HG03342 (cell line): ENCODE measurements around the gene CNTN1.

ENCODE experiments used
- ATAC-seq: cut with Tn5 transposase; IDR thresholded peaks from one replicate; pipeline ENCODE4 v1.9.1; 2021; ENCODE audit warnings: mild to moderate bottlenecking, moderate library complexity; ENCODE audit not compliant: unreplicated experiment

The CNTN1 gene

DNA sequence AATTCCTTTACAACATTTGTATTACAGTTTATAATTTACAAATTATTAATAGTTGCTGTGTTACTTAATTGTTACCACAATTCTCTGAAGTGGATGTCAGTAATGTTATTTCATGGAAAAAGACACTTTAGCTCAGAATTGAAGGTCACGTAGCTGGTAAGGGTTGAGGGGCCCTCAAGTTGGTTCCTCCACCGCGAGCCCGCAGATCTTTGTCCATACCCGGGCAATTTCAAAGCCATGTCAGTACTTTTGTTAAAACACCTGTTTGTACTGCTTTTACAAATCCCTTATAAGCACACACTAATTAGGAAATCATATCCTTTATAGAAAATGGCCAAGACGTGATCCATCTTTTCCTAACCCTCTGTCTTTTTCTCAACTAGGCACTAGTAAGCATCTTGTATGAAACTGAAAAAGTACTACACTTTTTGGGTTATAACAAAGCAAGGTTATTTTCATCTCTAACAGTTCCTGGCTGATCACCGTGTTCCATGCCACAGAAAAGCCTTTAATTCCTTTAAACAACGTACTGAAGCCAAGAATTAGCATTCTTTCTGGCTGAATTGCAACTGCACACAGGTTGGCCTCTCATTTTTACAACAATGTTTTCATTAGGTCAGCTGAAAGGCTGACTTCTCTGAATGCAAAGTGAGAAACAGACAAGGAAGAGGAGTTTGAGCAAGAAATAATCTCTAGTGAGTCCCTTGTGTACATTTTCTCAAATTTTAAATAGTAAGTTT lies 76.1 kb downstream of the CNTN1 start:
- no peak for ATAC-seq

DNA sequence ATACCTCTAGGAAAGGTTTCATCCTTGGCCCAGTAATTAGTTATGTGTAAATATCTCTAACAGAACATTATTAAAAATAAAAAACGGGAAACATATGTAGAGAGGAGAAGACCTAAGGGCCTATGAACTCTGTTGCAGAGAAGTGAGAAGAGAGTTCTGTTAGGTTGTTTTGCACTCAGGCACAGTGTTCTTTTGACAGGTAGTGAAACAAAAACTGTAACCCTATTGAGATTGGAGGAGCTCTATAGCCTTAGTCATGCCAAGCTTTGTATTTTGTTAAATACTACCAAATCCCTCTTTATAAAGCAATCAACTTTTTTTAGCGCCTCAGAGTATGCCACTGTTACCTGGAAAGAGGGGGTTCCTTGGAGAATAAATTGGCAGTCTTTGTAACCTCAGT lies 77.6 kb downstream of the CNTN1 start:
- no peak for ATAC-seq

DNA sequence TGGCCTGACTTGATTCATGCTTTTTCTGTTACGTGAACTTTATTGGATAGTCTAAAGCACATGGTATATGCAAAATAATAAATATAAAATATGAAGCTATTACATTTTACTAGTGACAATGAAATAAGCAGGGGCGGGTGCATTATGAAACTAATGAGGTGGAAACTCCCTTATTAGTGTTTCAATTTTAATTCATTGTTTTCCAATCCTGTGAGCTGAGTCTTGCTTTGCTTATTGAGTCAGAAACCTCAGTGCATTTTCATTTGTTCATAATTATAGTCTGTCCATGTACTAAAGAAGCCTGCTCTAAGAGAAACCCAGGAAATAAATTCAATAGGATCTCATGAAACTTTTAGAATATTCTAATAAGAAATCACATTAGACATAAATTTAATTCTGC lies 78.5 kb downstream of the CNTN1 start:
- no peak for ATAC-seq

DNA sequence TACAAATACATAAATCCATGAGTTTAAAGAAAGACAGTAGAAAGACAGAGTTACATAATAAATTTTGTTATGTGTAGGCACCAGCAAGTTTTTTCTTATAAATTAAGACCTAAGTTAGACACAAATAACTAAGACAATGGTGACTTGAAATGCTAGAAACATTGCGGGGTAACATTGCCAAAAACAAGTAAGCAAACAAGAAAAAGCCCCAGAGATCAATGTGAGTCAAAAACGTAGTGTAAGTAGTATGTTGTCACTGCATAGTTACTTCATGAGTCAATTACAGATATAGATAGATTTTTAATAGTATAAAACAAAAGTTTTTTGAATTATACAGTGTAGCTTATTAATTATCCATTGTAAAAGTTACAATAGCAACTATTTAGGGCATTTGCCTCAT lies 83.4 kb downstream of the CNTN1 start:
- ATAC-seq, result no peak

DNA sequence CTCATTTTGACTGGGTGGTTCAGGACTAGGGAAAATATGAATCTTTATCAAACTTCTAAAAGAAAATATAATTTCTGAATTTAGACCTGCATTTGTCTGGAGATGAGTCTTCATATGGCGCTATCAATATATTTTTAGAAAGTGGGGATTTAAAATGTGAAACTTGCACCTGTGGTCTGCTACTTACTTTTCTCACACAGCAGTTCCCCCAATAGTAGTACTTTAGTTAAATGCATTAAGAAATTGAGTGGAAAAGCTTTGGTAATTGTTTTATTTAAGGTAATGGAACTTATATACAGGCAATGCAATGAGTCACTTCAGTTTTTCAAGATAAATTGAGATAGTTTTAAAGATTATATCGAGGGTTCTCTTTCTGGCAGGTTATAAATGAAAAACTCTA lies 91.9 kb downstream of the CNTN1 start:
- ATAC-seq, result no peak

DNA sequence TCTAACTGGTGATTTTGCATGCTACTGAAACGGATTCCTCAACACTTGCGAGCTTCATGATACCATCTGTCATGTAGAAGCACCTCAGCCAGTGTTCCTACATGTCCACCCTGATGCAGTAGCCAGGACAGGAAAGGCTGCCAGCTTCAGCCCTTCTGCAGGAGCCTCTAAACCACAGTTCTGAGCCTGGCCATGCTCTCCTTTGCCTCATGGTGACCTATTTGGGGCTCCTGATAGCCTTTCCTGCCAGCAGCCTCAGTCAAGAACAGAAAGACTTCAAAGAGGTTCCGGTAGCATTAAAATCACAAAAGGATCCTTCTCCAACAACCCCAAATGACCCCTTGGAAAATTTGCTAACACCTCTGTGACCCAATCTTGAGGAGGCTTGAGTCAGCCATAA lies 96.0 kb downstream of the CNTN1 start:
- no peak for ATAC-seq

DNA sequence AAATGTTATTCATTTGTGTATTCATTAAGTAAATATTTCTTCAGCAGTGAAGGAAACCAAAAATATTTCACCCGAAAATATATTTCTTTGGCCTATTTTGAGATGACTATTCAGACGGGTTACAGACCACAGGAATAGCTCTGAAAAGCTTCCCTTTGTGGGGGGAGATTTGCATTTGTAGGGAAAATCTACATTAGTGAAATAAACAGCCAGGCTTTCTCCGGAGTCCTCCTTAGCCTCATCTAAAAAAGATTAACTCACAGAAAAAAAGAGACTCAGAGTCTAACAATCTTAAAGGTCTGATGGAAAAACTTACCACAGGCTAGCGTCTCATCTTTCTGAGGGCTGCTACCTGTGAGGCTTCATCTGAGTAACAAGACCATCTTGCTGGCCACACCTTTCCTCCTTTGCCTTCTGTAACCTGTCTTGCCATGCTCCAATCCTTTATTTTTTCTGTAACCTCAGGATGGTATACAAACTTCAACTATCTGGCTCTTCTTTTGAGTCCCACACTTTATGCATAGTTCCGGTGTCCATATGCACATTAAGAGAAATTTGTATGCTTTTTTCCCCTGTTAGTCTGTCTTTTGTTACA lies 100.7 kb downstream of the CNTN1 start:
- no peak for ATAC-seq

DNA sequence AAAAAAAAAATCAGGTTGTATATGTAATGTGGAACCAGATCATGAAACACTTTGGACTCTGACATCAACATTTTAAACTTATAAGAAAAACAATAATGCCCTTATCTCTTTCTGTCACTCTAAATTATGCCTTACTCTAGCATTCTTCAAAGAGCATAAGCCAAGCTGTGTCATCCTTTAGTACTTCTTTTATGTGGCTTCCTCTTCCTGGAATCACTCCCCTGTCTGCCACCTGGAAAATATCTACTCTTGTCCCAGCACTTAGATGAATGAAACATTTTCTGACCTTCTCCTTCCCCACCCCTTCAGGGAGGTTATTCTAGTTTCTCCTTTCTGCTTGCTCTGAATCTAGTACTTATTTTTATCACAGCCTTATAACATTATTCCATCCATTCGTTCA lies 101.2 kb downstream of the CNTN1 start:
- no peak for ATAC-seq

DNA sequence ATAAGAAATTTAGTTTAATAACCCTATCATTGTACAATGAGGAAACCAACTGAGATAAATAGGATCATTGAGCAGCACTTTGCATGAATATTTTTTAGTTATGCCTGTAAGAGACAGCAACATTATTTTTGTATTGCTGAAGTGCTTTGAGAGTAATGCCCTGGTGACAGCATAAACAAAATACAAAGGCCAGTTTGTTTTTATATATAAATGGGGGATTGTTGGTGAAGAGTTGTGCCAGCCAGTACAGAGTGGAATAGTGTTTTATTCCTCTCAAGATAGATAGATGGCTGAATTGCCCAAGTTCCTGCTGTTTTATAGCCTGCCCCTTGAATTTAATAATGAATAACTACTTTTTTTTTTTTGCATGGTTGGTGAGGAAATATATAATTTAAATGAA lies 101.8 kb downstream of the CNTN1 start:
- ATAC-seq, result no peak

DNA sequence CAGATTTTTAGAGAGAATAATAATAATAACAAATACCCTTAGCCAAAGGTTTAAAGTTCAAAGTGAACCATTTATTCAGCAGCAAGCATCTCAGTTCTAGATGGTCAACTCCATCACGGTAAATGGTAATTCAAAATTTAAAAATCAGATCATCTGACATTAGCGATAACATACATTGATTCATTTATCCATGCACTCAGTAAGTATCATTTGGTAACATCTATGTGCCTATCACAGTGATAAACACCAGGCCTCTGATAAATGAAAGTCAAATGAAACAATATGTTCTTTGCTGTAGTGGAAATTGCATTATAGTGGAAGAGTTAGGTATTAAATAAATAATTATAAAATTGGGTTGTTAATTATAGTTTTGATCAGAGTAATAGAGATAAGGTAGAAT lies 108.8 kb downstream of the CNTN1 start:
- no peak for ATAC-seq

DNA sequence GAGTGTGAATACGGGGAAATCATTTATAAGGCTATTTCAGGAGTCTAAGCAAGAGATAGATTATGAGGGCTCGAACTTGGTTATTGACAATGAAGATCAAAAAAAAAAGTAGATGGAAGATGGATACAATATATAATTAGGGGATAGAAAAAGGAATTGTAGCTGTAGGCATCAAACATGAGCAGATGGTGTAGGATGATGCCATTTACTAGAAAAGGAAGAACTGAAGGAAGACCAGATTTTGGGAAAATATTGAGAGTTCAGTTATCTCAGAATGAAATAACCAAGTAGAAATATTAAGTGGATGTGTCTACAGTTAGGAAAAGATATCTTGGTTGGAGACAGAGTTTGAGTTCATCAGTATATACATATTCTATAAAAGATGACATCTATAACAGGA lies 109.6 kb downstream of the CNTN1 start:
- no peak for ATAC-seq

DNA sequence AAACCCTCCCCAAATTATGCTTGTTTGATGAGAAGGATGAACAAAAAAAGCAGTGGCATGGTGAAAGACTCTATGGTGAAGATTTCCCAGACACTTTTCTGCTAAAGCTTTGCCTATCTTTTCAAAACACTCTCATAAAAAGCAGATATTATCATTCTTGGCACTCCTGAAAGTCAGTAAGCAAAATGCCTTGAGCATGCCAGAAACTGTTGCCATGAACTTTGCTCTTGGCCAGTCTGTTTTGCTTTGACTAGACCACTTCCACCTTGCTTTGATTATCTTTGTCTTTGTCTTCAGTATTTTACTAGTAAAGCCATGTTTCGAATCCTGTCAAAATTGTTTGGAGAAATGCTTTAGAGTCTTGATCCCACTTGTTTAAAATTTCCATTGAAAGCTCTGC lies 110.4 kb downstream of the CNTN1 start:
- ATAC-seq, result no peak

DNA sequence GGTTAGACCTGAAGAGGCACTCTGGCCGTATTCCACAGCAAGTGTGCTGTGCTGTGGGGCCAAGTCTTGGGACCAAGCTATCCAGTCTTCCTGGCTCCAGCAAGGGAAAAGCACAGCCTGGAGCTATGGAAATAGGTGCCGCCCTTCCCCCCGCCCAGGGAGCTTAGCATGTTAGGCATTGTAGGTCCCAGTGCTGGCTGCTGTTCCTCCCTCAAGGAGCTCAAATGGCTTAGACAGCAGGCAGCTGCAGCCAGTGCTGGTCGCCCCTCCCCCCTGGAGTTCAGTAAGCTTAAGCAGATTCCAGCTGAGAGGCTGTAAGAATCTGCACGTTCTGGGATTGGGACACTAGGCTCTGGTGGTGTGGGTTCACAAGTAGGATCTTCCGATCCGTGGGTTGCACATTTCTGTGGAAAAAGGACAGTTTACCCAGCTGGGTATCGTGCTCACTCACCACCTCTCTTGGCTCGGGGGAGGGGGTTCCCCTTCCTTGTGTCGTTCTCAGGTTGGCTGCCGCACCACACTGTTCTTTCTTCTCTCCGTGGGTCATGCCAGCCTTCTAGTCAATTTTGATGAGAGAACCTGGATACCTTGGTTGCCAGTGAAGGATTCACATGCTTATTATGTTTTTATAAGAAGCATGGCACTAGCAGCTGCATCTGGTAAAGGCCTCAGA lies 127.3 kb downstream of the CNTN1 start:
- ATAC-seq, result no peak

DNA sequence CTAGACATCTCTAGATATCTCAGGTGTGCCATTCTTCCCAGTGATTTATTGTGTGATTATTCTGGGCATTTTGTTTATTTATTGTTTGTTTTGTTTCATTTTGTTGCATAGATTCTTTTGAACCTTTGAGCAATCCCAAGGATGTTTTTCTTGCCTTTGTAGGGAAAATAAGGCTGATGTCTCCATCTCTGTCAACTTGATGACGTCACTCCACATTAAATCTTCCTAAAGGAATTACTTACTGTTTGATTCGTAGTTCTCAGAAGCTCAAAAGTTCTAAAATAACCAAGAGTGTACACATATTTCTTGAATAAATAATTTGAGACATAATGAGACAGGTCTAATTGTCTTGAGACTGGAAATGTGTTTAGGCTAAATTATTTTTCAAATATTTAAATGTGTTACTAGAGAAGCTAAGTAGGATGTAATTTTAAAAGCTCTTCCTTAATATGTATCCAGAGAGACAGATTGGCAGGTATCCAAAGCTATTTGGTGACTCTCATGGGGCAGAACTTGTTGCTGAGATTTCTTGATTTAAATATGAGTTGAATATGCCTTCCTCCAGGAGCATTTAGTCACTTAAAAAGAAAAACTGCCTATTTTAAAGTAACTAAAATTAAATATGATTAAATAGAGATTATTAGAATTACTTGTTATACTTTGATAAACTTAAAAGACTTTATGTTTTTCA lies 128.7 kb downstream of the CNTN1 start:
- no peak for ATAC-seq

DNA sequence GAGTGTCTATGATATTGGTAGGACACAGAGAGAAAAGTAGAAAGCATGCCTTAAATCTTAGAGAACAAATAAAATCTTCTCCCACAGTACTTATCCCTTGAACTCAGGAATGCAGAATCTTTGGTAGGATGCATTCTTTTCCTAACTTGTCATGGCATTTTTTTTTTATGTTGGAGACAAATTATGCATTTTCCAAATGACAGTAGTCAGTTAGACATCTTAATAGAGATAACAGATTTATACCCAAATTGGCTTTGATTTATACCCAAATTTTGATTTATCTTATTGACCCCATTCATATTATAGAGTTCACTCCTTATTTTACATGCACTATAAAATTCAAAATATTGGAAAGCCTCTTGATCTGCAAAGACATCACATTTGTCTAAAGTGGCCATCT lies 132.9 kb downstream of the CNTN1 start:
- no peak for ATAC-seq

DNA sequence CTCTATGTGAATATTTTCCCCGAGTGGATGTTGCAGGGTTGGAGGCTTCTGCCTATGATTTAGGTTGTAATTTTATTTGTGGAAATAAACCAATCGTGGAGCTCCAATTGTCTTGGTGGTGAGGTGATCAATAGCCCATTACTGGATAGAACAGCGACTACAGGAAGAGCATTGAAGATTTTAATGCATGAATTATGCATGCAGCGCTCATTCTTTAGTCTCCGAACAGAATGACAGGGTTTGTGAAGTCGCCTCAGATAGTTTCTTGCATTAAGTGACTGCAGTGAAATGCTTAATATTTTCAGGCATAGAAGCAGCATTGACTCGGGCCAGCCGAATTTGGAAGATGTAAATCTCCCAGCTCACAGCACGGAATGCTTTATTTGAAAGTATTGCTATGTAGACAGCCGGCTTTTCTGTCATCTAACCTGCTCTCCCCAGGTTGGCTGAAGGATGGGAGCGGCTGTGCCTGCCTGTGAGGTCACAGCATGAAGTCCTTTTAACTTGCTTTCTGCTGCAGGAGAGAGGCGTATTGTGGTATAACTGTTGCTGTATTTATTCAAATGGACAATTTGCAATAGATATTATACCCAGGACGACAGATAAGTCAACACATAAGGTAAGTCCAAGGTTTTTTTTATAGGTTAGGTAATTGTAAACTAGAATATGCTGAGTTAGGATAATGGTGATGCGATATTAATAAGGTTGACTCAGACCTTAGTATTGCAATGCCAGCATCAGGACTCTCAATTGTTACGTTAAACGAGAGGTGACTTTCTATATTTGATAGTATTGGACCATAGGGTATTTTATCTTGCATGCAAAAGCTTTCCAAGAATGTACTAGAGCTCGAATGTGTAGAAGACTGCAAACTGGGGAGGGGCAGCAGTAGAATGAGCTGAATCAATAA lies 135.7 kb downstream of the CNTN1 start:
- ATAC-seq, result no peak

DNA sequence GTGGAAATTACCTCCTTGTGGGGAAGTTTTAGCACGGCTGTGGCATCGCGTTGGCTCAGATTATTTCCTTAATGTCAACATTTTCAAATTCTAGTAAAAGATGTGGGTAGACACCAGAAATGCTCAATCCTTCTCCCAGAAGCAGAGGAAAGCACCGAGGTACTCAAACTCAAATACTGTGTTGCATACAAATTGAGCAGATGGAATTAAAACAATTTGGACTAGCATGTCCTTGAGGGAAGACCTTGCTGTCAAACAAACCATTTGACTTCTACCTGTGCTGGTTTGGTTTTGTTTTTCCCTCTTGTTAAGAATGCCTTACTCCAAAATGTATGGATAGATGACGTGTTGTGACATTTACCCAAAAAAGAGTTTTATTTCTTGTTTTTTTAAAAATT lies 136.4 kb downstream of the CNTN1 start:
- no peak for ATAC-seq

DNA sequence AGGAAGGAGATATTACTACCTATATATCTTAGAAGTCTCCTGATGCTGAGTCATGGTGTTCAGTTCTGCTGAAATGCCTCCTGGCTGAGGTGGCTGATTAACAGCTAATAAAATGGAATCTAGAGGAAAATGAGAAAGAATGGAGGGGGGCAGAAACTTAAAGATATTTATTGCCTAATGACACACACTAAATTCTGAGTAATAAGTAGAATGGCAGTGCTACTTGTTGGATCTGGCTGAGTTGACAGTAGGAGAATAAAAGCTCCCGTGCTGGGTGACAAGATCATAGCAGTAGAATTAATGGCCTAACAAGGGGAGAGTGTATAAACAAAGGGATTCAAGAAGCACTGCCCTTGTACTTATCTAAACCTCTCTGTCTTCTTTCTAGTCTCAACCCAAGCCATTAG lies 137.5 kb downstream of the CNTN1 start:
- no peak for ATAC-seq

DNA sequence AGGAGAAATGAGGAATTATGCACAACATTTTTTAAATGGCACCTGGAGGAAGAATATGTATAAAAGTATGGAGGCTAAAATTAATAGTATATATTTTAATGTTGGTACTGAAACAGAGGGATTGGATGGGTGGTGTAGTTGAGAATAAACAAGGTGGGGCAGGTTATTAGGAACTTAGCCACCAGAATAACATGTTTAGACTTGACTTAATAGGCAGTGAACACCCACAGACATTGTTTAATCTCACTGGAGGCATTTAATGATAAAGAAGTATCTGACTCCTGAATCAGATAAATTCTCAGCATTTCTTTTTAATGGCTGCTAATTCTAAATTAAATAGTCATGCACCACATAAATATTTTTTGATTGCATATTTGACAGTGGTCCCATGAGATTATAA lies 139.7 kb downstream of the CNTN1 start:
- ATAC-seq, result no peak

DNA sequence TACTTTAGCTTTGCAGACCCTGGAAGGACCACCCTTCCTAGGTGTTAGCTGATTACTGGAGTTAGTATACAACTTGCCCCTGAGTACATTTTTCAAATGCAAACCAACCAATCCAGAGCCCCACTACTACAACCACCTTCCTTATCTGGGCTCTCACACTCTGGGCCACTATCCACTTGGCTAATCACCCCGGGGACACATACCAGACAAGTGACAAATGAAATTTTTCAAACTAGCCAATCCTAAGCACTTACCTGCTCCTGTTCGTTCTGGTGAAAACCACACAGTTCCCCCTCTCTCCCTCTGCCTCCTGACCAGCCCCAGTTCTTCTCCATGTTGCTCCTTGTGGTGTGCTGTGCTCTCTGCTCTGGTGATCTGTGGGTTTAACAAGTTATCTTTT lies 140.4 kb downstream of the CNTN1 start:
- no peak for ATAC-seq

DNA sequence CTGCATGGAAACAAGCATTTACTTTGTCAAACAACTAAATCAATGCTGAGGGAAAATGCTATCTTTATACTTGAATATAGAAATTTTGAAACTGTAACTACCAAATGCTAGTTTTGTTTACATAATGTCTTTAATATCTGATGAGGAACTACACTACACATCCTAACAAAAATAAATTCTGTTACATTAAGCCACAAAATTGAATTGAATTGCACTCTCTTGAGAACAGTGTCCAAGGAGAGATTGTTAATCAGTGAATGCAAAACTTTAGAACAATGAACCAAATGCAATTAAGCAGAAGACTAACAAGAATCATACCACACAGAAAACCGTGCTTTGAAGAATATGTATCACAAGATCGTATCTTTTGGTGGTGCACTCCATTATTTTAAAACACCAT lies 141.6 kb downstream of the CNTN1 start:
- ATAC-seq, result no peak
